CD4-positive, alpha-beta T cell treated with Interleukin-6 at 100 ng/mL for 8 hours (primary cell): ENCODE measurements around the gene FUBP3.

Experiments used
- DNase-seq: peaks from one replicate; pipeline ENCODE4 v3.0.0-alpha.2; 2020; ENCODE audit warnings: mixed read lengths, low spot score

The FUBP3 gene

GRCh38 chr9:130662099-130662969 lies 83.0 kb downstream of the FUBP3 start:
- DNase-seq = no peak

- DNase-seq = no peak
Observed at GRCh38 chr9:130662970-130663257, 83.5 kb downstream of the FUBP3 start.

- DNase-seq = no peak
Observed at GRCh38 chr9:130663258-130663976, 84.0 kb downstream of the FUBP3 start.

DNA sequence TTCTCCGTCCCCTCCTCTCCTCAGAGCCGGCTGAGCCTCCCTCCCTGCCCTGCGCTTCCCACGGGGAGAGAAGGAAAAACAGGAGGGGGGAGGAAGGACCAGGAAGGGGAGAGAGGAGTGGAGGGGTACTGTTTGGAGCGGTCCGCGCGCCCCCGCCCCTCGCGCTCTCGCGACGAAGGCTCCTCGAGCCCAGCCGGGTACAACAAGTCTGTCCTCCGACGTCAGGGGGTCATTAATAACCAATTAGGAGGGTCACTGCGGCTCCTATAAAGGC lies 84.5 kb downstream of the FUBP3 start:
- DNase-seq = no peak

DNA sequence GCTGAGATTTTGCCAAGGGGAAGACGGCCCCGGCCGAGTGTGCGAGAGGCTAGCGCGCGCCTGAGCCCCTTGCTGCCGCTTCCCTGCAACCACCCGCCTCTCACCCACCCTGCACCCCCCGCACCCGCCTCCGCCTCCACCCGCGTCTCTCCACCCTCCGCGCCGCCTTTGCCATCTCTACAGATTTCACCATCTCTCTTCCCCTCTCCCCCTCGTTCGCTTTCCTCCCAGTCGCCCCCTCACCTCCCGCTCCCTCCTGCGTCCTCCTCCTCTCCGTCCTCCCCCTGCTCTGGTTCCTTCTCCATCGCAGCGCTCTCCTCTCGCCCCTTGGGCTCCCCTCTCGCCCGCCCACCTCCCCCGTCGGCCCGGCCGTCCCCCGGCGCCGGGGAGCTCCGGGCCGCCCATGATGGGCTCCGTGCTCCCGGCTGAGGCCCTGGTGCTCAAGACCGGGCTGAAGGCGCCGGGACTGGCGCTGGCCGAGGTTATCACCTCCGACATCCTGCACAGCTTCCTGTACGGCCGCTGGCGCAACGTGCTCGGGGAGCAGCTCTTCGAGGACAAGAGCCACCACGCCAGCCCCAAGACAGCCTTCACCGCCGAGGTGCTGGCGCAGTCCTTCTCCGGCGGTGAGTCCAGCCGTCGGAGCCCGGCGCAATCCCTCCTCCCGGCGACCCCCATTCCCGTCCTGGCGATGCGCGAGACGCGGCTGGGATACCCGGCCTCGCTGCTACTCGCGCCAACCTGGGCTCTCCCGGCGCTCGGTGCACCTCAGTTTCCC lies 85.1 kb downstream of the FUBP3 start, which contains the start of gene PRDM12:
Gene PRDM12, plus strand, starts transcription at position 344 of the 778 bp plus-strand sequence. Its CDS starts 60 bp downstream, at position 404.
- no peak for DNase-seq

- no peak for DNase-seq
Observed at GRCh38 chr9:130665029-130665430, 85.7 kb downstream of the FUBP3 start.

DNA sequence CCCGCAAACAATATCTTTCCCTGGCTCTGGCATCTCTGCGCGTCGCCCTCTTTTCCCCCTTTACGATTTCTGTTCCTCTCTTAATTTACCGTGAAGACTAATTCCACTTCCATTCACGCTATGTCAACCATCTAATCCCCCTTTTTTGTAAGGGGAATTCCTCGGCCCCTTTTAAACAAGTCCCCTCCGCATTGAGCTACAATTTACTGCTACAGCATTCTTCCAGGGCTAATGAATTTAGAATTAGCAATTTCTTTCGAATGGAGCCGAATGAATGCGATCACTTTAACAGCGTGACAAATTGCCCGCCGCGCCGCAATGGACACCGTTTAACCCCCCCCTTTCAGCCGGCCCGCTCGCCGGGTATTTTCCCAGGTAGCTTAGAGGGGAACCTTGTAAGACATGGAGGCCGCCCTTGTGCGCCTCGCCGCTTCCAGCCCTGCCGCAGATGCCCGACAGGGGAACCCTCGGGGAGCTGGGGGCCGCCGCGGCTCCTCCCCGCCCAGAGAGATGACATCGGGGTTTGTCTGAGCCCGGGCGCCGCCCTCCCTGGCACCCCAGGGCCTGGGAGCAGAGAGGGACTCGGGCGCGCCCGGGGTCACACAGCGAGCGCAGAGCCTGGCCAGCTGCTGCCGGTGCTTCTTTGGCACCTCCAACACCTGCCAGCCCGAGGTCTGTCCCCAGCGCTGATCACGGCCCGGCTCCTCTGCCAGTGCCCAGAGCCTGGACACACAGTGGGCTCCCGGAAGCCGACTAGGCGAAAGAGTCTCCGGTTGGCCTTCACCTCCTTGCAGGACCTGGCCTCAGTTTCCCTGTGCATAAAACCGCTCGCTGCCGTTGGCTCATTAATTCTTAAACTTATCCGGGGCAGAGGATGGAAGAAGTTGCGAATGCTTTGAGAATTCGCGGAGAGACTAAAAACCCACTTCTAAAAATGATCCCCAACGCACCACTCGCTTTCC lies 86.3 kb downstream of the FUBP3 start:
- no peak for DNase-seq

GRCh38 chr9:130666393-130667119 lies 87.2 kb downstream of the FUBP3 start:
- no peak for DNase-seq

DNA sequence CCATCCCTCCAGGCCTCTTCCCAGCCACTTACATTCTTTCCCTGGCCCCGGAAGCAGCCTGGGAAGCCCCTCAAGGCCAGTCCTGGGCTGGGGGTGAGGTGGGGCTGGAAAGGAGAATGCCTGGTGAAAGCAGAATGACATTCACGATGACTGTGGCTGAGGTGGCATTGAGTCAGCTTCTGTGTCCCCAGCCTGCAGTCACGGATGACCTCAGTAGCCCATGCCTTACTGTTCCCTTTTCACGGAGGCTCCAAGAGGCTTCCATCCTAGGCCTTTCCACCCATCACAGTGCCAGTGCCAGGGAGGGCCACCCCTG lies 87.7 kb downstream of the FUBP3 start:
- DNase-seq = no peak

GRCh38 chr9:130668196-130668595 lies 88.8 kb downstream of the FUBP3 start:
- no peak for DNase-seq

- DNase-seq = no peak
Observed at GRCh38 chr9:130668659-130669058, 89.3 kb downstream of the FUBP3 start.

DNA sequence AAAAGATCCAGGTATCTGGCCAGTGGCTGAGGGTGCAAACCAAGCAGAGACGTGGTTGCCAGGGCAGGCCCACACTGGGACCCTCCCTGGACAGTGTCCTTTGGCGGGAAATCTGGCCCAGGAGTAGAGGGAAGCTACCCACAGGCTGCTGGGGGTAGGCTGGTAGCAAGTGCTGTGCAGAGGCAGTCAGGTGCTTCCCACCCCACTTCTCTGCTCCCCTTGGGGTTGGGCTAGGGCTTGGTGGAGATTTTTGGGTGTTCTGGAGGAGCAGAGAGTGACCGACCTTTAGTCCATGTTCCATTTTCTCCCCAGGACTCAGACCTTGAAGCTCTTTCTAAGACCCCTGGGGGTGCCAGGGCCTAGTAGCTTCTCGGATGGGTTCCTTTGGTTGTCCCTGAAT lies 90.6 kb downstream of the FUBP3 start:
- DNase-seq = no peak

DNA sequence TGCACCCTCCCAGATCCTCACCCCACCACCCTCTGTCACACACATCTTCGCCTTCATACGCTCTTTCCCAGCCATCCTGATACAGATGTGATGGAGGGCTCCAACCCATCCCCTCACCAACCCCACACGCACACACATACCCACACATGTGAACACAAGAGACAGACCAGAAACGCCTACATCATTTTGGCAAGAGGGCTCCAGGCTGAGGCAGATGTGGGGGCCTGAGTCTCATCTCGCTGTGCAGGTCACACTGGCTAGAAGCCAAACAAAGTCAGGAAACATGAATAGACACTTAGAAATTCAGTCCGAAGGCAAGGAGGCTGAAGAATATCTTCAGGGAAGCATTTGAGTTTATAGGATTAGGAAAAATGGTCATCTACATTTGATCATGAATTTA lies 91.3 kb downstream of the FUBP3 start:
- no peak for DNase-seq

DNA sequence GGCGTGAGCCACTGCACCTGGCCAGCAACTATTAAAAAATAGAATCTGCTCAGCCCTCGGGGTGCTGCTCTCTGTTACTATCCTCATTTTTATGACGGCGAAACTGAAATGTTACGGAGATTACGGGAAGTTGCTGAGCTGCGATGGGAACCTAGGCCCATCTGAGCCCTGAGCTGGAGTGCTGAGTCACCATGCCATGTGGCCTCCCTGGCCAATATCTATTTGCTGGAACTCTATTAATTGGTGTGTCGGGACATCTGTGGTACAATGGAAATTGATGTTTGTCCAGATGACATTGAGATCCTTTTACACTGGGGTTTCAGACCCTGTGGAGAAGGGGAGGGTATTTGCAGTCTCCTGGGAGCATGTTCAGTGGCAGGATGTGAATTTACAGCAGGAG lies 93.1 kb downstream of the FUBP3 start:
- no peak for DNase-seq

GRCh38 chr9:130672933-130673615 lies 93.7 kb downstream of the FUBP3 start:
- no peak for DNase-seq

DNA sequence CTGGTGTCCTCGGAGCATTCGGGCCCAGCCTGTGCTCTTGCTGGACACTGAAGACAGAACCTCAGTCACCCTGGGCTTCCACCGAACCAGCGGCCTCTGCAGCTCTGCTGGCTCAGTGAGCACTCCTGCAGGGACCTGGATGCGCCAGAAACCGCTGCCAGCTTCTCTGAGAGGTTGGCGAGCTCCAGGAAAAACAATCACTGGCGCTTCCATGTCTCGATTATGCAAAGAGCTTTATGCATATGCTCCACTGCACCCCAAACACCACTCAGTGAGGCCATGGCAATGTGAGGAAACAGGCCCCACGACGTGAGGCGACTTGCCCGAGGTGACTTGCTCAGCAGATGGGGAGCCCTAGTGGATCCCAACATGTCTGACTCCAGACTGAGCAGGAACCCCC lies 96.0 kb downstream of the FUBP3 start:
- DNase-seq = no peak

DNA sequence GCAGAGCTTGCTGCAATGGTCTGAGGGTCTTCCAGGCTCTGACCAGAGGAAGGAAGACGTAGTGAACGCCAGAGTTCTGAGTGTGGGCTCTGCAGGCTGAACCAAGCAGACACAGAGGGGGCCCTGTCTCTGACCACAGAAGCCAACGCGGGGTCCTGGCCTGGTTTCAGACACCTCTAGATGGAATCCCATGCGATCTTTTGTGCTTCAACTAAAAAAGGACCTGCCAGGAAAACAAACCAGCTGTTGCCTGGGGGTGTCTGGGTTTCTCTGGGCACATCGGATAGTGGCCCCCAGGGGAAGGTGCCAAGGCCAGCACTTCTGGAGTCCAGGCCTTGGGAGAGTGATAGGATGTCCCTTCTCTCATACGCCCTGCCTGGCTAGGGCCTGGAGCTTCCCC lies 97.9 kb downstream of the FUBP3 start:
- no peak for DNase-seq

- peak; percentile 45 for DNase-seq
Observed at GRCh38 chr9:130680836-130681768, 101.7 kb downstream of the FUBP3 start.

GRCh38 chr9:130681769-130682420 lies 102.5 kb downstream of the FUBP3 start:
- no peak for DNase-seq
